Measurements from ENCODE around the gene ALDH1L2. TPM values are rescaled to one million over a fixed set of nuclear protein-coding genes. Genes with fewer than 3 reads are reported as not detected.
A peak's percentile ranks its signal among the peaks of the same experiment; 100 is the strongest.

Gene ALDH1L2
- total and polyA plus RNA-seq, 12 donors, result 1.1 to 3.7 (median 1.5) TPM

- H3K27me3 ChIP-seq, result peaks cover 0 to 6% (median 0%) of the 10 kb centered on the region in 7 donors
- peaks cover 0 to 71% (median 43%) of the 10 kb centered on the region in 9 donors for H3K4me1 ChIP-seq
- no peaks in the 10 kb centered on the region for H3K9me3 ChIP-seq
- no peak for ATAC-seq
- intact Hi-C loops (cut with DNase I), result loop anchor here in 1 of 10 donors (10.0 kb wide), 1 partner anchor 54 kb away; no protein-coding TSS in a partner anchor
- TF ChIP-seq CTCF (IDR thresholded peaks at IDR 0.05), result no peak
- H3K27ac ChIP-seq, result peak overlapping the region in 1 of 10 donors; percentile 94
- 64 to 72% methylated on average over 4 of the region's 4 CpGs for WGBS, 2 donors
- H3K36me3 ChIP-seq, result peaks cover 0 to 49% (median 18%) of the 10 kb centered on the region in 9 donors
- H3K4me3 ChIP-seq, result peak overlapping the region in 1 of 10 donors; percentile 73
- no peak for DNase-seq
These were observed 26.6 kb upstream of the ALDH1L2 start for GRCh38 chr12:105110851-105111250.

GRCh38 chr12:105109465-105110212 is 25.4 kb upstream of the ALDH1L2 start:
- peaks cover 0 to 17% (median 0%) of the 10 kb centered on the region in 7 donors for H3K27me3 ChIP-seq
- ATAC-seq (no peak), DNase-seq (no peak)
- TF ChIP-seq CTCF (IDR thresholded peaks at IDR 0.05), result no peak
- WGBS, 2 donors, result 50 to 60% methylated on average over 13 of the region's 13 CpGs
- H3K9me3 ChIP-seq, result no peaks in the 10 kb centered on the region
- intact Hi-C loops (cut with DNase I), result loop anchor here in 1 of 10 donors (10.0 kb wide), 1 partner anchor 55 kb away; no protein-coding TSS in a partner anchor
- H3K27ac ChIP-seq, result peak overlapping the region in 6 of 10 donors; percentile 11 to 99 (median 94)
- peaks cover 0 to 70% (median 43%) of the 10 kb centered on the region in 9 donors for H3K4me1 ChIP-seq
- H3K4me3 ChIP-seq, result peak overlapping the region in 8 of 10 donors; percentile 73 to 91 (median 81)
- peaks cover 0 to 36% (median 6%) of the 10 kb centered on the region in 9 donors for H3K36me3 ChIP-seq

GRCh38 chr12:105107494-105108371 is 23.5 kb upstream of the ALDH1L2 start, which contains the start of gene WASHC4:
WASHC4 (plus strand) TSS chr12:105107731; CDS start chr12:105107801, 70 bp downstream.
- WGBS, 2 donors, result 0% methylated on average over 85 of the region's 85 CpGs
- Histone ChIP-seq H3K9me3 (no peaks in the 10 kb centered on the region), H3K4me1 (peaks cover 0 to 53% (median 42%) of the 10 kb centered on the region in 9 donors), H3K27me3 (peaks cover 0 to 17% (median 0%) of the 10 kb centered on the region in 7 donors), H3K36me3 (peaks cover 0 to 17% (median 4%) of the 10 kb centered on the region in 9 donors), H3K27ac (peak within 1 kb of the TSS; percentile 89 to 99 (median 96)), H3K4me3 (peak within 1 kb of the TSS; percentile 73 to 94 (median 82))
- intact Hi-C loops (cut with DNase I), result no loop called here
- DNase-seq (peak; percentile 95 to 96), ATAC-seq (peak; percentile 99 to 100 (median 99))
- no peak for TF ChIP-seq CTCF (IDR thresholded peaks at IDR 0.05)

GRCh38 chr12:105107171-105107493 is 22.9 kb upstream of the ALDH1L2 start:
- ATAC-seq (peak; percentile 24 to 60 (median 50)), DNase-seq (no peak)
- Histone ChIP-seq H3K4me1 (peaks cover 0 to 47% (median 37%) of the 10 kb centered on the region in 9 donors), H3K36me3 (peaks cover 0 to 11% (median 2%) of the 10 kb centered on the region in 9 donors), H3K27ac (peak overlapping the region; percentile 89 to 99 (median 96)), H3K4me3 (peak overlapping the region; percentile 73 to 94 (median 82)), H3K27me3 (peaks cover 0 to 17% (median 0%) of the 10 kb centered on the region in 7 donors), H3K9me3 (no peaks in the 10 kb centered on the region)
- 0% methylated on average over 15 of the region's 15 CpGs for WGBS, 2 donors
- intact Hi-C loops (cut with DNase I), result no loop called here
- no peak for TF ChIP-seq CTCF (IDR thresholded peaks at IDR 0.05)

All from heart right ventricle (tissue), 16 donors.